ENCODE results near the gene SLC10A3.

DNA sequence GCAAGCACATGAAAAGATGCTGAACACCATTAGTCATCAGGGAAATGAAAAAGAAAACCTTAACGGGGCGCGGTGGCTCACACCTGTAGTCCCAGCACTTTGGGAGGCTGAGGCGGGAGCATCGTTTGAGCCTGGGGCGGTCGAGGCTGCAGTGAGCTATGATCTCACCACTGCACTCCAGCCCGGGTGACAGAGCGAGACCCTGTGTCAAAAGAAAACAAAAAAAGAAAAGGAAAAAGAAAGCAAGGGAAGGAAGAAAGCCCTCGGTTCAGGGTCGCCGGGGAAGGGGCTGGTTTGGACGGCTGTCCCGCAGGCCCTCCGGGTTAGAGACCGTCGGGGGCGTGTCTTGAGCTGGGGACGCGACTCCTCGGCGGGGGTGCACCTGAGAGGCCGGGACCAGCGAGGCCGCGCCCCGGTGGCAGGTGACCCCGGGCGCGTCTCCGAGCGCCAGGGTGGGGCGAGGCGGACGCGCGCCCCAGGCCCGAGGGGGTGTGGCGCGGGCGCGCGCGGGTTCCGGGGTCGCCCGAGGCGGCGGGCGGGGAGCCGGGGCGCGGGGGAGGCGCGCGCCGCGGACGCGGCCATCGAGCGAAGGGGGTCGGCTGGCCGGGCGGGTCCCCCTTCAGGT, 32.8 kb downstream of the SLC10A3 start:
- TF ChIP-seq SRSF9 (IDR thresholded peaks at IDR 0.05; ENCODE audit: borderline replicate concordance, insufficient read depth, low read depth, low read length, poor library complexity, severe bottlenecking) (no peak), GABPA (IDR thresholded peaks at IDR 0.05; ENCODE audit: low read depth, low read length) (no peak), GABPA (CRISPR knock-in tag; IDR thresholded peaks at IDR 0.05; ENCODE audit: low read depth) (no peak), NFIC (IDR thresholded peaks at IDR 0.05; ENCODE audit: low read length) (no peak), ZNF274 (CRISPR knock-in tag; IDR thresholded peaks at IDR 0.05) (no peak), ZNF556 (CRISPR knock-in tag; IDR thresholded peaks at IDR 0.05; ENCODE audit: borderline replicate concordance) (no peak), YY1 (IDR thresholded peaks at IDR 0.05; ENCODE audit: insufficient read depth, insufficient replicate concordance, low read depth, low read length) (no peak), MZF1 (CRISPR knock-in tag; IDR thresholded peaks at IDR 0.05; ENCODE audit: borderline replicate concordance) (no peak), POLR2AphosphoS5 (IDR thresholded peaks at IDR 0.05; ENCODE audit: low read depth, low read length) (no peak), HCFC1 (IDR thresholded peaks at IDR 0.05; ENCODE audit: low read depth, low read length) (no peak)
- TF ChIP-seq, protein P1, sequence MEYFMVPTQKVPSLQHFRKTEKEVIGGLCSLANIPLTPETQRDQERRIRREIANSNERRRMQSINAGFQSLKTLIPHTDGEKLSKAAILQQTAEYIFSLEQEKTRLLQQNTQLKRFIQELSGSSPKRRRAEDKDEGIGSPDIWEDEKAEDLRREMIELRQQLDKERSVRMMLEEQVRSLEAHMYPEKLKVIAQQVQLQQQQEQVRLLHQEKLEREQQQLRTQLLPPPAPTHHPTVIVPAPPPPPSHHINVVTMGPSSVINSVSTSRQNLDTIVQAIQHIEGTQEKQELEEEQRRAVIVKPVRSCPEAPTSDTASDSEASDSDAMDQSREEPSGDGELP (IDR thresholded peaks at IDR 0.05; ENCODE audit: borderline replicate concordance, low read depth) = no peak
- TF ChIP-seq, protein P2, sequence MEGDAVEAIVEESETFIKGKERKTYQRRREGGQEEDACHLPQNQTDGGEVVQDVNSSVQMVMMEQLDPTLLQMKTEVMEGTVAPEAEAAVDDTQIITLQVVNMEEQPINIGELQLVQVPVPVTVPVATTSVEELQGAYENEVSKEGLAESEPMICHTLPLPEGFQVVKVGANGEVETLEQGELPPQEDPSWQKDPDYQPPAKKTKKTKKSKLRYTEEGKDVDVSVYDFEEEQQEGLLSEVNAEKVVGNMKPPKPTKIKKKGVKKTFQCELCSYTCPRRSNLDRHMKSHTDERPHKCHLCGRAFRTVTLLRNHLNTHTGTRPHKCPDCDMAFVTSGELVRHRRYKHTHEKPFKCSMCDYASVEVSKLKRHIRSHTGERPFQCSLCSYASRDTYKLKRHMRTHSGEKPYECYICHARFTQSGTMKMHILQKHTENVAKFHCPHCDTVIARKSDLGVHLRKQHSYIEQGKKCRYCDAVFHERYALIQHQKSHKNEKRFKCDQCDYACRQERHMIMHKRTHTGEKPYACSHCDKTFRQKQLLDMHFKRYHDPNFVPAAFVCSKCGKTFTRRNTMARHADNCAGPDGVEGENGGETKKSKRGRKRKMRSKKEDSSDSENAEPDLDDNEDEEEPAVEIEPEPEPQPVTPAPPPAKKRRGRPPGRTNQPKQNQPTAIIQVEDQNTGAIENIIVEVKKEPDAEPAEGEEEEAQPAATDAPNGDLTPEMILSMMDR (CRISPR knock-in tag; IDR thresholded peaks at IDR 0.05) = no peak

Measured in HepG2 (cell line).